ENCODE measurements around the gene MSI2. TPM values are rescaled to one million over a fixed set of nuclear protein-coding genes. Genes with fewer than 3 reads are reported as not detected.

MSI2 gene
- polyA plus RNA-seq, 1 donor from 2014 or later = 3.8 TPM

- Mint-ChIP-seq H3K27me3 (no peaks in the 10 kb centered on the region), H3K4me1 (peaks cover 6 to 12% (median 9%) of the 10 kb centered on the region in 3 donors), H3K27ac (peak overlapping the region in 1 of 3 donors; percentile 89), H3K36me3 (peaks cover 6% of the 10 kb centered on the region), H3K9me3 (no peaks in the 10 kb centered on the region), H3K4me3 (no peak overlapping the region)
These were observed 257.2 kb downstream of the MSI2 start for GRCh38 chr17:57513569-57513968.

GRCh38 chr17:57514614-57515013 is 258.3 kb downstream of the MSI2 start:
- peak overlapping the region in 1 of 3 donors; percentile 73 for H3K27ac Mint-ChIP-seq
- peaks cover 0 to 9% (median 5%) of the 10 kb centered on the region in 3 donors for H3K4me1 Mint-ChIP-seq
- H3K27me3 Mint-ChIP-seq = no peaks in the 10 kb centered on the region
- H3K4me3 Mint-ChIP-seq = no peak overlapping the region
- peaks cover 6% of the 10 kb centered on the region for H3K36me3 Mint-ChIP-seq
- no peaks in the 10 kb centered on the region for H3K9me3 Mint-ChIP-seq

- Mint-ChIP-seq H3K27ac (peak overlapping the region in 1 of 3 donors; percentile 50), H3K27me3 (no peaks in the 10 kb centered on the region), H3K36me3 (peaks cover 6% of the 10 kb centered on the region), H3K9me3 (no peaks in the 10 kb centered on the region), H3K4me3 (no peak overlapping the region), H3K4me1 (peaks cover 0 to 5% (median 0%) of the 10 kb centered on the region in 3 donors)
These were observed 259.4 kb downstream of the MSI2 start for GRCh38 chr17:57515662-57516211.

GRCh38 chr17:57516290-57517230 is 260.2 kb downstream of the MSI2 start:
- H3K36me3 Mint-ChIP-seq = peaks cover 6% of the 10 kb centered on the region
- H3K4me1 Mint-ChIP-seq = peaks cover 0 to 5% (median 0%) of the 10 kb centered on the region in 3 donors
- H3K4me3 Mint-ChIP-seq = no peak overlapping the region
- no peaks in the 10 kb centered on the region for H3K27me3 Mint-ChIP-seq
- no peaks in the 10 kb centered on the region for H3K9me3 Mint-ChIP-seq
- H3K27ac Mint-ChIP-seq = no peak overlapping the region

- Mint-ChIP-seq H3K36me3 (peaks cover 6% of the 10 kb centered on the region), H3K27ac (no peak overlapping the region), H3K4me3 (no peak overlapping the region), H3K9me3 (no peaks in the 10 kb centered on the region), H3K4me1 (peaks cover 1 to 5% (median 4%) of the 10 kb centered on the region in 3 donors), H3K27me3 (no peaks in the 10 kb centered on the region)
These were observed 260.9 kb downstream of the MSI2 start for GRCh38 chr17:57517273-57517631.

GRCh38 chr17:57517632-57518456 is 261.5 kb downstream of the MSI2 start:
- no peak overlapping the region for H3K4me3 Mint-ChIP-seq
- peaks cover 6% of the 10 kb centered on the region for H3K36me3 Mint-ChIP-seq
- no peak overlapping the region for H3K27ac Mint-ChIP-seq
- H3K9me3 Mint-ChIP-seq = no peaks in the 10 kb centered on the region
- no peaks in the 10 kb centered on the region for H3K27me3 Mint-ChIP-seq
- H3K4me1 Mint-ChIP-seq = peaks cover 3 to 6% (median 6%) of the 10 kb centered on the region in 3 donors

GRCh38 chr17:57518587-57519581 is 262.6 kb downstream of the MSI2 start:
- H3K4me1 Mint-ChIP-seq = peaks cover 6% of the 10 kb centered on the region in 3 donors
- no peaks in the 10 kb centered on the region for H3K27me3 Mint-ChIP-seq
- H3K4me3 Mint-ChIP-seq = no peak overlapping the region
- H3K27ac Mint-ChIP-seq = peak overlapping the region in 1 of 3 donors; percentile 22
- no peaks in the 10 kb centered on the region for H3K9me3 Mint-ChIP-seq
- peaks cover 6% of the 10 kb centered on the region for H3K36me3 Mint-ChIP-seq

GRCh38 chr17:57519800-57520199 is 263.5 kb downstream of the MSI2 start:
- Mint-ChIP-seq H3K4me1 (peaks cover 12 to 13% (median 13%) of the 10 kb centered on the region in 3 donors), H3K36me3 (peaks cover 6% of the 10 kb centered on the region), H3K27me3 (no peaks in the 10 kb centered on the region), H3K9me3 (no peaks in the 10 kb centered on the region), H3K4me3 (no peak overlapping the region), H3K27ac (no peak overlapping the region)

- no peaks in the 10 kb centered on the region for H3K27me3 Mint-ChIP-seq
- H3K4me3 Mint-ChIP-seq = no peak overlapping the region
- no peaks in the 10 kb centered on the region for H3K9me3 Mint-ChIP-seq
- H3K27ac Mint-ChIP-seq = no peak overlapping the region
- H3K4me1 Mint-ChIP-seq = peaks cover 14 to 18% (median 15%) of the 10 kb centered on the region in 3 donors
- peaks cover 5% of the 10 kb centered on the region for H3K36me3 Mint-ChIP-seq
These were observed 265.3 kb downstream of the MSI2 start for GRCh38 chr17:57521606-57522005.

GRCh38 chr17:57522042-57523005 is 266.0 kb downstream of the MSI2 start:
- peak overlapping the region in 1 of 4 donors; percentile 68 for H3K4me3 Mint-ChIP-seq
- no peak overlapping the region for H3K27ac Mint-ChIP-seq
- H3K4me1 Mint-ChIP-seq = peaks cover 14 to 18% (median 15%) of the 10 kb centered on the region in 3 donors
- H3K9me3 Mint-ChIP-seq = no peaks in the 10 kb centered on the region
- peaks cover 2% of the 10 kb centered on the region for H3K36me3 Mint-ChIP-seq
- H3K27me3 Mint-ChIP-seq = no peaks in the 10 kb centered on the region

- Mint-ChIP-seq H3K4me3 (peak overlapping the region in 1 of 4 donors; percentile 19), H3K4me1 (peaks cover 14 to 18% (median 15%) of the 10 kb centered on the region in 3 donors), H3K36me3 (peaks cover 2% of the 10 kb centered on the region), H3K27ac (no peak overlapping the region), H3K9me3 (no peaks in the 10 kb centered on the region), H3K27me3 (no peaks in the 10 kb centered on the region)
These were observed 267.8 kb downstream of the MSI2 start for GRCh38 chr17:57523926-57524632.

- peaks cover 14 to 18% (median 17%) of the 10 kb centered on the region in 3 donors for H3K4me1 Mint-ChIP-seq
- H3K36me3 Mint-ChIP-seq = peaks cover 2% of the 10 kb centered on the region
- H3K27me3 Mint-ChIP-seq = no peaks in the 10 kb centered on the region
- H3K4me3 Mint-ChIP-seq = peak overlapping the region in 2 of 4 donors; percentile 19 to 24
- peak overlapping the region in 1 of 3 donors; percentile 46 for H3K27ac Mint-ChIP-seq
- no peaks in the 10 kb centered on the region for H3K9me3 Mint-ChIP-seq
These were observed 268.7 kb downstream of the MSI2 start for GRCh38 chr17:57524839-57525568.
